ENCODE data around the gene MAP2K7.

DNA sequence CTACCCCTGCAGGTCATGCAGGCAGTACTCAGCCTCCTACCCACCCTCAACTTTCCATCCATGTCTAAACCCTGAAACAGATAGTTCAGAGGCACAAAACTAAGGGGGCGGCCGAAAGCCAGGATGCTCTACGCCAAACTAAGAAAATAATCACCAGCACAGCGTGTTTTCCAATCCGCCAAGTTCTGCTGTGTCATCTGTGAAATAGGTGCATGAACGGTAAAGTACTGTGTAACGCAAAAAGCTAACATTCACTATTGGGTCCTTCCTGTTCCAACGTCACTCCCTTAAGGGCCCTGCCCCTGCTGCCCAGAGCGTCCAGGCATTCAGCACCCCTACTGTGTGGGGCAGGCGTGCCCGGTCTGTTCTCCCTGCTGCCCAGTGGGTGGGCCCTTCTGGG, 52.0 kb downstream of the MAP2K7 start:
- TF ChIP-seq, protein P1, sequence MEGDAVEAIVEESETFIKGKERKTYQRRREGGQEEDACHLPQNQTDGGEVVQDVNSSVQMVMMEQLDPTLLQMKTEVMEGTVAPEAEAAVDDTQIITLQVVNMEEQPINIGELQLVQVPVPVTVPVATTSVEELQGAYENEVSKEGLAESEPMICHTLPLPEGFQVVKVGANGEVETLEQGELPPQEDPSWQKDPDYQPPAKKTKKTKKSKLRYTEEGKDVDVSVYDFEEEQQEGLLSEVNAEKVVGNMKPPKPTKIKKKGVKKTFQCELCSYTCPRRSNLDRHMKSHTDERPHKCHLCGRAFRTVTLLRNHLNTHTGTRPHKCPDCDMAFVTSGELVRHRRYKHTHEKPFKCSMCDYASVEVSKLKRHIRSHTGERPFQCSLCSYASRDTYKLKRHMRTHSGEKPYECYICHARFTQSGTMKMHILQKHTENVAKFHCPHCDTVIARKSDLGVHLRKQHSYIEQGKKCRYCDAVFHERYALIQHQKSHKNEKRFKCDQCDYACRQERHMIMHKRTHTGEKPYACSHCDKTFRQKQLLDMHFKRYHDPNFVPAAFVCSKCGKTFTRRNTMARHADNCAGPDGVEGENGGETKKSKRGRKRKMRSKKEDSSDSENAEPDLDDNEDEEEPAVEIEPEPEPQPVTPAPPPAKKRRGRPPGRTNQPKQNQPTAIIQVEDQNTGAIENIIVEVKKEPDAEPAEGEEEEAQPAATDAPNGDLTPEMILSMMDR (IDR thresholded peaks at IDR 0.05), result no peak
- TF ChIP-seq POLR2A (IDR thresholded peaks at IDR 0.05), result no peak

Data from transverse colon (tissue), 3 donors.